HG03469 (cell line): ENCODE results near the gene CACNB2.

Source experiments
- ATAC-seq: cut with Tn5 transposase; IDR thresholded peaks from one replicate; pipeline ENCODE4 v1.9.1; 2021; ENCODE audit warnings: mild to moderate bottlenecking, moderate library complexity, moderate number of reproducible peaks; ENCODE audit not compliant: unreplicated experiment

CACNB2 gene

GRCh38 chr10:18328941-18329340 lies 188.7 kb downstream of the CACNB2 start:
- no peak for ATAC-seq

- no peak for ATAC-seq
These were observed 191.8 kb downstream of the CACNB2 start for GRCh38 chr10:18332048-18332447.

GRCh38 chr10:18332484-18332883 lies 192.3 kb downstream of the CACNB2 start:
- no peak for ATAC-seq

- no peak for ATAC-seq
These were observed 193.4 kb downstream of the CACNB2 start for GRCh38 chr10:18333621-18334020.

GRCh38 chr10:18334116-18334867 lies 194.1 kb downstream of the CACNB2 start:
- ATAC-seq = no peak

- no peak for ATAC-seq
These were observed 200.3 kb downstream of the CACNB2 start for GRCh38 chr10:18340496-18341051.

- ATAC-seq = no peak
These were observed 200.8 kb downstream of the CACNB2 start for GRCh38 chr10:18341055-18341454.

- no peak for ATAC-seq
These were observed 203.3 kb downstream of the CACNB2 start for GRCh38 chr10:18343573-18343972.

- no peak for ATAC-seq
These were observed 205.1 kb downstream of the CACNB2 start for GRCh38 chr10:18345308-18345707.

- no peak for ATAC-seq
These were observed 210.1 kb downstream of the CACNB2 start for GRCh38 chr10:18350340-18350739.

GRCh38 chr10:18351421-18351820 lies 211.2 kb downstream of the CACNB2 start:
- no peak for ATAC-seq

GRCh38 chr10:18352175-18352574 lies 212.0 kb downstream of the CACNB2 start:
- ATAC-seq = no peak

GRCh38 chr10:18359812-18360211 lies 219.6 kb downstream of the CACNB2 start:
- ATAC-seq = no peak

GRCh38 chr10:18362892-18363291 lies 222.7 kb downstream of the CACNB2 start:
- ATAC-seq = no peak

- ATAC-seq = no peak
These were observed 225.0 kb downstream of the CACNB2 start for GRCh38 chr10:18364987-18365775.

- no peak for ATAC-seq
These were observed 227.6 kb downstream of the CACNB2 start for GRCh38 chr10:18367840-18368239.

GRCh38 chr10:18368273-18368672 lies 228.0 kb downstream of the CACNB2 start:
- ATAC-seq = no peak

GRCh38 chr10:18368682-18369081 lies 228.5 kb downstream of the CACNB2 start:
- no peak for ATAC-seq

GRCh38 chr10:18369859-18370473 lies 229.7 kb downstream of the CACNB2 start:
- no peak for ATAC-seq

- ATAC-seq = no peak
These were observed 236.4 kb downstream of the CACNB2 start for GRCh38 chr10:18376650-18377049.

- no peak for ATAC-seq
These were observed 237.7 kb downstream of the CACNB2 start for GRCh38 chr10:18377898-18378297.
